IPS-18c (cell line): ENCODE results near the gene AMMECR1L.
"Not testable (repeated sequence)": the region's sequence is repeated elsewhere in the genome, so short reads cannot be mapped to it uniquely, and the experiment has no call there.

Source experiments
- H3K4me3 ChIP-seq: 2 replicates; pipeline ENCODE4 v1.7.0; 2013; ENCODE audit warnings: low read depth, mild to moderate bottlenecking, low read length, moderate library complexity; ENCODE audit not compliant: insufficient read depth
- H3K9me3 ChIP-seq: one replicate; pipeline ENCODE4 v1.6.1; 2013; ENCODE audit warnings: mild to moderate bottlenecking, low read length, moderate library complexity; ENCODE audit not compliant: control insufficient read depth, insufficient read depth

AMMECR1L gene

GRCh38 chr2:127812441-127812840 is 73.3 kb downstream of the AMMECR1L start:
- H3K9me3 ChIP-seq, H3K4me3 ChIP-seq: not testable (repeated sequence)
